ENCODE results near the gene PACSIN1. TPM values are rescaled to one million over a fixed set of nuclear protein-coding genes. Genes with fewer than 3 reads are reported as not detected.

Gene PACSIN1
- total RNA-seq, 3 donors from 2014 or later (not counting 1 experiment from before 2014, with no cell fraction given): 2.2 to 6.6 (median 3.9) TPM

DNA sequence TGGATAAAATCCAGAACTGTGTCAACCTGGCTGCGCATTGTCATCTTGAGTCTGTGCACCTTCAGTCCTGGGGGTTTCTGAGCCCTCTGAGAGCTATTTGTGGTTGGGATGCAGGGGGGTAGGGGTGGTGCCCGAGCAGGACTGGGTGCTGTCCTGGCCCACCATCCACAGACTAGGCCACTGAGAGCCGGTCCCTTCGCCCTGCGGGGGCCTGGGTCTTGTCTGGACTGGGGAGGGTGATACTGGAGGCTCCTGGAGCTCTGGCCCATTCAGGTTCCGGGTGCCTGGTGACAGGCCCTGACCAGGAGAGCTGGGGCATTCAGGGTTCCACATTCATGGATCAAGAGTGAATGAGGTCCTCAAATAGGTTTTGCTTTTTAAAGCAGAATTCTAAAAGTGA is 69.3 kb downstream of the PACSIN1 start:
- intact Hi-C loops (cut with micrococcal nuclease): no loop called here
- H3K27ac Mint-ChIP-seq: no peak overlapping the region
- TF ChIP-seq, protein P1, sequence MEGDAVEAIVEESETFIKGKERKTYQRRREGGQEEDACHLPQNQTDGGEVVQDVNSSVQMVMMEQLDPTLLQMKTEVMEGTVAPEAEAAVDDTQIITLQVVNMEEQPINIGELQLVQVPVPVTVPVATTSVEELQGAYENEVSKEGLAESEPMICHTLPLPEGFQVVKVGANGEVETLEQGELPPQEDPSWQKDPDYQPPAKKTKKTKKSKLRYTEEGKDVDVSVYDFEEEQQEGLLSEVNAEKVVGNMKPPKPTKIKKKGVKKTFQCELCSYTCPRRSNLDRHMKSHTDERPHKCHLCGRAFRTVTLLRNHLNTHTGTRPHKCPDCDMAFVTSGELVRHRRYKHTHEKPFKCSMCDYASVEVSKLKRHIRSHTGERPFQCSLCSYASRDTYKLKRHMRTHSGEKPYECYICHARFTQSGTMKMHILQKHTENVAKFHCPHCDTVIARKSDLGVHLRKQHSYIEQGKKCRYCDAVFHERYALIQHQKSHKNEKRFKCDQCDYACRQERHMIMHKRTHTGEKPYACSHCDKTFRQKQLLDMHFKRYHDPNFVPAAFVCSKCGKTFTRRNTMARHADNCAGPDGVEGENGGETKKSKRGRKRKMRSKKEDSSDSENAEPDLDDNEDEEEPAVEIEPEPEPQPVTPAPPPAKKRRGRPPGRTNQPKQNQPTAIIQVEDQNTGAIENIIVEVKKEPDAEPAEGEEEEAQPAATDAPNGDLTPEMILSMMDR (IDR thresholded peaks at IDR 0.05): no peak
- no peaks in the 10 kb centered on the region for H3K27me3 Mint-ChIP-seq (ENCODE audit: low read depth in 2 of 2)
- 93% methylated on average over 6 of the region's 6 CpGs for WGBS (ENCODE audit: insufficient coverage)
- no peak overlapping the region for H3K27ac ChIP-seq (ENCODE audit: low read length)
- H3K27me3 ChIP-seq (ENCODE audit: control insufficient read depth, insufficient read depth, low read length): no peaks in the 10 kb centered on the region
- no peaks in the 10 kb centered on the region for H3K4me1 ChIP-seq (ENCODE audit: control insufficient read depth, insufficient read depth, low read length)
- H3K4me3 Mint-ChIP-seq: no peak overlapping the region
- H3K9me3 ChIP-seq (ENCODE audit: control insufficient read depth, insufficient read depth, low read length): no peaks in the 10 kb centered on the region
- H3K9me3 Mint-ChIP-seq: no peaks in the 10 kb centered on the region
- no peaks in the 10 kb centered on the region for H3K36me3 Mint-ChIP-seq
- DNase-seq (no peak), ATAC-seq (no peak)
- no peaks in the 10 kb centered on the region for H3K36me3 ChIP-seq (ENCODE audit: control insufficient read depth, insufficient read depth, low read length)
- no peak overlapping the region for H3K4me3 ChIP-seq (ENCODE audit: low read length)
- H3K4me1 Mint-ChIP-seq: peaks cover 0 to 5% of the 10 kb centered on the region in 2 donors

DNA sequence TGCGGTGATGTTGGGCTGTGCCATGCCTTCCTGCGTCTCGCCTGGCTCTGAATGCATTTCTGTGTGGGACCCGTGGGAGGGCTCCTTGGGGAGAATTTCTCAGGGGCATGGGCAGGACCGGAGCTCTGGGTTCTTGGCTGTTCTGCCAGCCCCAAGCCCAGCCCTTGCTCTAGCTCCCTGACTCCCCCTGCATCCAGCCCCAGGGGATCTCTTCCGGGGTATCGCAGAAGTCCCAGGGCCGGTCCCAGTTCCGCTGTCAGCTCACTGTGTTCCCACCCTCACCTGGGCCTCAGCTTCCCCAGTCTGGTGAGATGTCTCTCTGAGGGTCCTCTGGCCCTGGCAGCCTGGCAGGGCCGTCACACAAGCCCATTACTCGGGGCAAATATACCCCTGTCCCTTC is 69.8 kb downstream of the PACSIN1 start:
- no peaks in the 10 kb centered on the region for H3K36me3 Mint-ChIP-seq
- Histone ChIP-seq H3K9me3 (ENCODE audit: control insufficient read depth, insufficient read depth, low read length) (no peaks in the 10 kb centered on the region), H3K4me3 (ENCODE audit: low read length) (no peak overlapping the region), H3K27me3 (ENCODE audit: control insufficient read depth, insufficient read depth, low read length) (no peaks in the 10 kb centered on the region), H3K4me1 (ENCODE audit: control insufficient read depth, insufficient read depth, low read length) (no peaks in the 10 kb centered on the region), H3K27ac (ENCODE audit: low read length) (no peak overlapping the region), H3K36me3 (ENCODE audit: control insufficient read depth, insufficient read depth, low read length) (no peaks in the 10 kb centered on the region)
- peaks cover 0 to 5% of the 10 kb centered on the region in 2 donors for H3K4me1 Mint-ChIP-seq
- ATAC-seq: no peak
- 91% methylated on average over 9 of the region's 11 CpGs for WGBS (ENCODE audit: insufficient coverage)
- H3K4me3 Mint-ChIP-seq: no peak overlapping the region
- H3K27me3 Mint-ChIP-seq (ENCODE audit: low read depth in 2 of 2): no peaks in the 10 kb centered on the region
- TF ChIP-seq, protein P1 (IDR thresholded peaks at IDR 0.05): no peak
- H3K9me3 Mint-ChIP-seq: no peaks in the 10 kb centered on the region
- intact Hi-C loops (cut with micrococcal nuclease): no loop called here
- DNase-seq: no peak
- H3K27ac Mint-ChIP-seq: no peak overlapping the region

DNA sequence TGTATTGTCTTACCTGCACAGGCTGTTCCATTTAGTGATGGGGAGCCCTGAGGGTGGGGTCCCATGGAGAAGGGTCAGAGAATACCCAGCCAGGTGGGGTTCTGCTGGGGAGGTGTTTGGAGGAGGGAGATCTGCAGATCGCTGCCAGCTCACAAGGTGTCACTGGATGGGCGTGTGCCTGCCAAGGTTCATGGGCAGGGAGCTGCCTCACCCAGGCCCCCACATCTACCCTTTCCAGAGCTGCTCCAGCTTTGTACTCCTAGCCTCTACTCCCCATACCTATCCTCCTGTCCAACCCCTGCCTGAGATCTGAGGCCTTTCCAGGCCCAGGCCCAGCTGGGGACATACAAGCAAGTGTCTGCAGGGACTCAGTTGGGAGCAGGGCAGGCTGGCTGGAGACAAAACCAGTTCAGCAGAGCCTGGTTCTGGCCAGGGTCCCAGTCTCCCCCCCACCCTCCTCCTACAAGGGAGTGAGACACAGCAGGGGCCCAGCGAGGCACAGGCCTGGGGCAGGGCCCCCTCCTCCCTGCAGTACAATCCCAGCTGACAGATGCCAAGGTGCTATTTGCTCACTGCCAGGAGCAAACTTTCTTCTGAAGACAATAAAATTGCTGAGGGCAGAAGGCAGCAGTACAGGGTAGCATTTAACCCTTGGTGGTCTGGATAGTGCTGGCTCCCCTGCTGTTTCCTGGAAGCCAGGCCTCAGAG is 70.5 kb downstream of the PACSIN1 start:
- H3K27me3 ChIP-seq (ENCODE audit: control insufficient read depth, insufficient read depth, low read length): no peaks in the 10 kb centered on the region
- peaks cover 0 to 5% of the 10 kb centered on the region in 2 donors for H3K4me1 Mint-ChIP-seq
- H3K27me3 Mint-ChIP-seq (ENCODE audit: low read depth in 2 of 2): no peaks in the 10 kb centered on the region
- DNase-seq (no peak), ATAC-seq (no peak)
- TF ChIP-seq, protein P1 (IDR thresholded peaks at IDR 0.05): no peak
- H3K9me3 ChIP-seq (ENCODE audit: control insufficient read depth, insufficient read depth, low read length): no peaks in the 10 kb centered on the region
- intact Hi-C loops (cut with micrococcal nuclease): no loop called here
- no peaks in the 10 kb centered on the region for H3K4me1 ChIP-seq (ENCODE audit: control insufficient read depth, insufficient read depth, low read length)
- no peak overlapping the region for H3K4me3 Mint-ChIP-seq
- H3K9me3 Mint-ChIP-seq: no peaks in the 10 kb centered on the region
- no peaks in the 10 kb centered on the region for H3K36me3 ChIP-seq (ENCODE audit: control insufficient read depth, insufficient read depth, low read length)
- no peak overlapping the region for H3K4me3 ChIP-seq (ENCODE audit: low read length)
- WGBS (ENCODE audit: insufficient coverage): 92% methylated on average over 3 of the region's 3 CpGs
- no peak overlapping the region for H3K27ac Mint-ChIP-seq
- H3K27ac ChIP-seq (ENCODE audit: low read length): no peak overlapping the region
- no peaks in the 10 kb centered on the region for H3K36me3 Mint-ChIP-seq
